ENCODE results near the gene SEC24B.

DNA sequence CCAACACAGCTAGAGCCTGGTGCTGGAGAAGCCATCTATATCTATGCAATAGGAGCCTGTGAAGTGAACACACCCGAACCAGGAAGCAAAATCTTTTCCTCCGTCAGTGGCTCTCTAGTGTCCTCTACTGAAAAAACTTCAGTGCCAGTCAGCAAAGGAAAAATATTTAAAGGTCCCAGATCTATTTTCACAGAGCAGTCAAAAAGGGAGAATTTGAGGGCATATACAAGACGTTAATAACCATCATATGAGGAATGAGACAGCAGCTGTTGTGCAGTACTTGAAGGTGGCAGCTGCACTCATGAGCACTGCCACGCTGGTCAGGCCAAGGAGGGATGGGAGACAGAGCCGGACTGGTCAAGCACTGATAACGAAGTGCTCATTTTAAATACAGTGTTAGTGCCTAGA, 140.8 kb downstream of the SEC24B start:
- TF ChIP-seq ZNF384 (IDR thresholded peaks at IDR 0.05), result no peak
- TF ChIP-seq SUZ12 (IDR thresholded peaks at IDR 0.05), result no peak
- TF ChIP-seq NFRKB (IDR thresholded peaks at IDR 0.05), result no peak
- TF ChIP-seq FOXA1 (IDR thresholded peaks at IDR 0.05), result no peak

All from HEK293T (cell line).